IMR-90 (cell line): ENCODE measurements around the gene WDR70. TPM values are rescaled to one million over a fixed set of nuclear protein-coding genes. Genes with fewer than 3 reads are reported as not detected.

Source experiments
- ATAC-seq: fragments of 200-7000 bp; cut with Tn5 transposase; 2 replicates; pipeline ENCODE4 v1.9.1; 2020; ENCODE audit warnings: low read depth, mild to moderate bottlenecking, moderate library complexity
- BruUV-seq: library from RNA; stranded (reverse); fragments of 400-500 nt; replicated peaks from 2 replicates; lab custom pipeline; 2021; lab: Mats Ljungman, UMichigan
- CTCF ChIA-PET: fragments of 300-600 bp; formaldehyde crosslinking; extraction: SDS; loops from one replicate; lab custom pipeline; 2021; ENCODE audit warnings: antibody characterized with exemption; lab: Yijun Ruan, JAX
- POLR2A ChIA-PET: fragments of 300-600 bp; sonication (Branson Sonifier 250); formaldehyde crosslinking; loops from one replicate; lab custom pipeline; 2022; ENCODE audit warnings: antibody characterized with exemption; ENCODE audit not compliant: unreplicated experiment; lab: Charles Lee
- DNase-seq: peaks from one replicate; pipeline ENCODE4 v3.0.0; 2013
- H2AFZ ChIP-seq: replicated peaks from 2 replicates; pipeline ENCODE3; 2013; ENCODE audit warnings: low read length, mild to moderate bottlenecking; ENCODE audit not compliant: poor library complexity
- H2AK5ac ChIP-seq: 2 replicates; pipeline ENCODE4 v1.6.1; 2013; ENCODE audit warnings: low read depth, low read length, inconsistent platforms
- H2AK9ac ChIP-seq: replicated peaks from 2 replicates; pipeline ENCODE3; 2013; ENCODE audit warnings: mild to moderate bottlenecking, low read depth, low read length, moderate library complexity; ENCODE audit not compliant: poor library complexity
- H2BK120ac ChIP-seq: 2 replicates; pipeline ENCODE4 v1.6.1; 2013; ENCODE audit warnings: low read depth, low read length, inconsistent platforms
- H2BK15ac ChIP-seq: 3 replicates; pipeline ENCODE4 v1.6.1; 2013; ENCODE audit warnings: low read depth, low read length, inconsistent platforms
- H2BK20ac ChIP-seq: 2 replicates; pipeline ENCODE4 v1.6.1; 2013; ENCODE audit warnings: low read depth, mild to moderate bottlenecking, inconsistent platforms, low read length, moderate library complexity
- H2BK5ac ChIP-seq: 2 replicates; pipeline ENCODE4 v1.6.1; 2013; ENCODE audit warnings: mild to moderate bottlenecking, low read depth, low read length, inconsistent platforms; ENCODE audit not compliant: poor library complexity, severe bottlenecking
- H3K14ac ChIP-seq: replicated peaks from 2 replicates; pipeline ENCODE4 v1.6.1; 2013; ENCODE audit warnings: low read depth, low read length, inconsistent platforms
- H3K18ac ChIP-seq: 2 replicates; pipeline ENCODE4 v1.6.1; 2013; ENCODE audit warnings: low read depth, low read length, control low read depth
- H3K23ac ChIP-seq: 2 replicates; pipeline ENCODE4 v1.6.1; 2013; ENCODE audit warnings: low read depth, low read length, inconsistent platforms
- H3K27ac ChIP-seq: 2 replicates; pipeline ENCODE4 v1.5.1; 2013; ENCODE audit warnings: mild to moderate bottlenecking, control low read depth, low read length; ENCODE audit not compliant: insufficient read depth
- H3K27me3 ChIP-seq: 2 replicates; pipeline ENCODE4 v1.6.1; 2013; ENCODE audit warnings: low read length; ENCODE audit not compliant: control insufficient read depth, insufficient read depth
- H3K36me3 ChIP-seq: 2 replicates; pipeline ENCODE4 v1.6.1; 2013; ENCODE audit warnings: low read length, mixed read lengths; ENCODE audit not compliant: control insufficient read depth, insufficient read depth
- H3K4ac ChIP-seq: 2 replicates; pipeline ENCODE4 v1.6.1; 2013; ENCODE audit warnings: low read depth, low read length, inconsistent platforms
- H3K4me1 ChIP-seq: 2 replicates; pipeline ENCODE4 v1.6.1; 2013; ENCODE audit warnings: low read length, mixed read lengths; ENCODE audit not compliant: control insufficient read depth, insufficient read depth
- H3K4me2 ChIP-seq: 2 replicates; pipeline ENCODE4 v1.6.1; 2013; ENCODE audit warnings: low read depth, mild to moderate bottlenecking, control low read depth, low read length, moderate library complexity
- H3K4me3 ChIP-seq: 2 replicates; pipeline ENCODE4 v1.5.1; 2013; ENCODE audit warnings: low read depth, mild to moderate bottlenecking, control low read depth, low read length, moderate library complexity; ENCODE audit not compliant: insufficient read depth
- H3K56ac ChIP-seq: 2 replicates; pipeline ENCODE4 v1.6.1; 2013; ENCODE audit warnings: low read length, inconsistent platforms; ENCODE audit not compliant: insufficient read depth; ENCODE audit errors: extremely low read depth
- H3K79me1 ChIP-seq, 2 experiments: 2 replicates each; pipeline ENCODE4 v1.6.1; 2013; ENCODE audit warnings: low read length in 2 of 2, inconsistent platforms in 1 of 2, low read depth in 1 of 2
- H3K9ac ChIP-seq: 2 replicates; pipeline ENCODE4 v1.6.1; 2013; ENCODE audit warnings: low read depth, low read length, control low read depth
- H3K9me1 ChIP-seq: 2 replicates; pipeline ENCODE4 v1.6.1; 2013; ENCODE audit warnings: low read length, inconsistent platforms; ENCODE audit not compliant: insufficient read depth
- H3K9me3 ChIP-seq: 2 replicates; pipeline ENCODE4 v1.6.1; 2013; ENCODE audit warnings: low read length; ENCODE audit not compliant: control insufficient read depth, insufficient read depth
- H4K20me1 ChIP-seq: 2 replicates; pipeline ENCODE4 v1.6.1; 2013; ENCODE audit warnings: low read length, inconsistent platforms; ENCODE audit not compliant: insufficient read depth
- H4K5ac ChIP-seq: 2 replicates; pipeline ENCODE4 v1.6.1; 2013; ENCODE audit warnings: mild to moderate bottlenecking, low read depth, low read length, control low read depth
- H4K8ac ChIP-seq, 2 experiments: 2 replicates each; pipeline ENCODE4 v1.6.1; 2013; ENCODE audit warnings: low read depth in 2 of 2, low read length in 2 of 2, control low read depth in 1 of 2, inconsistent platforms in 1 of 2
- H4K91ac ChIP-seq: 2 replicates; pipeline ENCODE4 v1.6.1; 2013; ENCODE audit warnings: low read depth, low read length, inconsistent platforms; ENCODE audit not compliant: insufficient read depth
- BHLHE40 ChIP-seq: fragments of 150-350 bp; IDR thresholded peaks from 2 replicates; pipeline ENCODE4 v1.6.1; 2016; ENCODE audit warnings: mild to moderate bottlenecking, low read depth, low read length
- CEBPB ChIP-seq: IDR thresholded peaks from 2 replicates; pipeline ENCODE4 v1.6.1; 2012; ENCODE audit warnings: low read depth, low read length, improper control_type of control experiment
- CHD1 ChIP-seq: IDR thresholded peaks from 2 replicates; pipeline ENCODE4 v1.6.1; 2012; ENCODE audit warnings: low read depth, low read length, improper control_type of control experiment
- MAFK ChIP-seq: IDR thresholded peaks from 2 replicates; pipeline ENCODE4 v1.6.1; 2012; ENCODE audit warnings: low read depth, low read length, improper control_type of control experiment
- MAZ ChIP-seq: IDR thresholded peaks from 2 replicates; pipeline ENCODE4 v1.6.1; 2012; ENCODE audit warnings: low read depth, mild to moderate bottlenecking, low read length, improper control_type of control experiment, moderate library complexity, borderline replicate concordance
- MXI1 ChIP-seq: IDR thresholded peaks from 2 replicates; pipeline ENCODE4 v1.6.1; 2012; ENCODE audit warnings: low read depth, mild to moderate bottlenecking, low read length, moderate library complexity, borderline replicate concordance
- NFE2L2 ChIP-seq: fragments of 150-350 bp; IDR thresholded peaks from 2 replicates; pipeline ENCODE4 v1.6.1; 2016; ENCODE audit warnings: low read depth, mild to moderate bottlenecking, low read length
- POLR2A ChIP-seq: IDR thresholded peaks from 2 replicates; pipeline ENCODE4 v1.6.1; 2012; ENCODE audit warnings: mild to moderate bottlenecking, low read depth, low read length
- RAD21 ChIP-seq: IDR thresholded peaks from 2 replicates; pipeline ENCODE4 v1.6.1; 2012; ENCODE audit warnings: low read length, improper control_type of control experiment
- RCOR1 ChIP-seq: IDR thresholded peaks from 2 replicates; pipeline ENCODE4 v1.6.1; 2012; ENCODE audit warnings: mild to moderate bottlenecking, low read length, improper control_type of control experiment; ENCODE audit not compliant: insufficient replicate concordance
- RFX5 ChIP-seq: IDR thresholded peaks from 2 replicates; pipeline ENCODE4 v1.8.0; 2012; ENCODE audit warnings: low read depth, mild to moderate bottlenecking, low read length, moderate library complexity
- SMC3 ChIP-seq: fragments of 150-350 bp; IDR thresholded peaks from 2 replicates; pipeline ENCODE4 v1.6.1; 2016; ENCODE audit warnings: low read depth, mild to moderate bottlenecking, antibody characterized with exemption, low read length, moderate library complexity
- WGBS, 2 experiments: methylation state at CpG; one replicate each; pipeline versions ENCODE4 v1.1.5 to v1.1.7; 2013; ENCODE audit warnings: missing lambda C conversion rate in 2 of 2; ENCODE audit not compliant: insufficient read length in 1 of 2; ENCODE audit errors: extremely low coverage in 2 of 2; 5-methylcytosine and 5-hydroxymethylcytosine counted together
- dilution Hi-C: fragments of 300-500 bp; cut with HindIII; formaldehyde crosslinking; loops from one replicate; pipeline ENCODE4 v1.14.3; 2018; ENCODE audit warnings: low sequenced_read_pairs; ENCODE audit not compliant: unreplicated experiment
- in situ Hi-C: fragments of 300-500 bp; cut with MboI; formaldehyde crosslinking; loops from 3 replicates; pipeline ENCODE4 v1.14.3; 2019; ENCODE audit warnings: low sequenced_read_pairs, inconsistent platforms, mixed read lengths
- intact Hi-C: fragments of 100-400 bp; cut with micrococcal nuclease; formaldehyde crosslinking; loops from 2 replicates; pipeline ENCODE4 v1.10.0; 2022
- polyA plus RNA-seq, 3 experiments: library from polyadenylated mRNA; depleted of rRNA; stranded (reverse); fragments of >200 nt; gene quantifications; 2 replicates each; pipeline ENCODE4 v1.2.3, GENCODE V29; 2012; ENCODE audit warnings: low replicate concordance in 1 of 3
- total RNA-seq: library from RNA; depleted of rRNA; stranded (reverse); fragments of >200 nt; gene quantifications from 2 replicates; pipeline ENCODE4 v1.2.3, GENCODE V29; 2012
- TF ChIP-seq, protein P1 (sequence below): fragments of 150-350 bp; IDR thresholded peaks from 2 replicates; pipeline ENCODE4 v1.6.1; 2017; ENCODE audit warnings: mild to moderate bottlenecking, antibody characterized with exemption, low read length, low read depth
- TF ChIP-seq, protein P2 (sequence below): fragments of 150-350 bp; IDR thresholded peaks from 2 replicates; pipeline ENCODE4 v1.6.1; 2016; ENCODE audit warnings: low read depth, mild to moderate bottlenecking, low read length, moderate library complexity, borderline replicate concordance
- TF ChIP-seq, protein P3 (sequence below): conservative IDR thresholded peaks from 2 replicates; pipeline ENCODE4 v1.5.1; 2012; ENCODE audit warnings: mild to moderate bottlenecking, low read depth, low read length, improper control_type of control experiment

The WDR70 gene
- total and polyA plus RNA-seq, 2 of the 4 experiments (the other 2 are of a cell fraction), result 16.7 to 29.9 TPM

DNA sequence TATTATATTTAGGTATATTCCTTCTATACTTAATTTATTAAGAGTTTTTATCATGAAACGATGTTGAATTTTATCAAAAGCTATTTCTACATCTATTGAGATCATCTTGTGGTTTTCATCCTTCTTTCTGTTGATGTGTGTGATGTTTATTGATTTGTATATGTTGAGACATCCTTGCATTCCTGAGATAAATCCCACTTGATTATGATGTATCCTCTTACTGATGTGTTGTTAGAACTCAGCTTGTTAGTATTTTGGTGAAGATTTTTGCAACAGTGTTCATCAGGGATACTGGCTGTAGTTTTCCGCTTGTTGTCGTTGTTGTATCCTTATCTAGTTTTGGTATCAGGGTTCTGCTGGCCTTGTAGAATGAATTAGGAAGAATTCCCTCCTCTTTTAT lies 247.1 kb downstream of the WDR70 start:
- H3K4me1 ChIP-seq, result no peaks in the 10 kb centered on the region
- WGBS, 2 experiments, result no CpG with 5 or more reads among the region's 3 CpGs
- H2BK120ac ChIP-seq, result no peak overlapping the region
- no peak overlapping the region for H2AK9ac ChIP-seq
- no peak overlapping the region for H3K18ac ChIP-seq
- H3K14ac ChIP-seq, result no peak overlapping the region
- H3K4me2 ChIP-seq, result no peak overlapping the region
- no peaks in the 10 kb centered on the region for H3K36me3 ChIP-seq
- no peak overlapping the region for H3K4ac ChIP-seq
- no peak overlapping the region for H2BK5ac ChIP-seq
- no peak overlapping the region for H3K56ac ChIP-seq
- no peak overlapping the region for H4K8ac ChIP-seq
- H2AFZ ChIP-seq, result no peak overlapping the region
- H3K27ac ChIP-seq, result no peak overlapping the region
- no peak overlapping the region for H3K9ac ChIP-seq
- no peak overlapping the region for H2AK5ac ChIP-seq
- CTCF ChIA-PET, result interaction anchor here (0.6 kb wide), 1 partner anchor 9 kb away, joined by 3 read pairs; no protein-coding TSS in a partner anchor
- in situ Hi-C loops (no loop called here), intact Hi-C loops (no loop called here), dilution Hi-C loops (no loop called here)
- H4K91ac ChIP-seq, result no peak overlapping the region
- ATAC-seq (no peak), DNase-seq (peak; percentile 39)
- H3K23ac ChIP-seq, result no peak overlapping the region
- H3K27me3 ChIP-seq, result no peaks in the 10 kb centered on the region
- H3K4me3 ChIP-seq, result no peak overlapping the region
- no peak overlapping the region for H4K5ac ChIP-seq
- no TSS peak for BruUV-seq
- no peak overlapping the region for H2BK15ac ChIP-seq
- H3K9me3 ChIP-seq, result peaks cover 4% of the 10 kb centered on the region; the same call in 1 of the 2 replicates
- H2BK20ac ChIP-seq, result no peak overlapping the region
- POLR2A ChIA-PET, result no interaction called here
- peaks cover 10 to 18% of the 10 kb centered on the region in 2 experiments; a peak in 1 of 4 replicates for H3K79me1 ChIP-seq
- TF ChIP-seq MAZ (no peak), BHLHE40 (no peak), NFE2L2 (no peak), CHD1 (no peak), RAD21 (no peak), CEBPB (no peak), MAFK (no peak), POLR2A (no peak), MXI1 (no peak), RCOR1 (no peak), RFX5 (no peak), SMC3 (no peak)
- TF ChIP-seq, protein P1, sequence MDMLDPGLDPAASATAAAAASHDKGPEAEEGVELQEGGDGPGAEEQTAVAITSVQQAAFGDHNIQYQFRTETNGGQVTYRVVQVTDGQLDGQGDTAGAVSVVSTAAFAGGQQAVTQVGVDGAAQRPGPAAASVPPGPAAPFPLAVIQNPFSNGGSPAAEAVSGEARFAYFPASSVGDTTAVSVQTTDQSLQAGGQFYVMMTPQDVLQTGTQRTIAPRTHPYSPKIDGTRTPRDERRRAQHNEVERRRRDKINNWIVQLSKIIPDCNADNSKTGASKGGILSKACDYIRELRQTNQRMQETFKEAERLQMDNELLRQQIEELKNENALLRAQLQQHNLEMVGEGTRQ, result no peak
- TF ChIP-seq, protein P2, sequence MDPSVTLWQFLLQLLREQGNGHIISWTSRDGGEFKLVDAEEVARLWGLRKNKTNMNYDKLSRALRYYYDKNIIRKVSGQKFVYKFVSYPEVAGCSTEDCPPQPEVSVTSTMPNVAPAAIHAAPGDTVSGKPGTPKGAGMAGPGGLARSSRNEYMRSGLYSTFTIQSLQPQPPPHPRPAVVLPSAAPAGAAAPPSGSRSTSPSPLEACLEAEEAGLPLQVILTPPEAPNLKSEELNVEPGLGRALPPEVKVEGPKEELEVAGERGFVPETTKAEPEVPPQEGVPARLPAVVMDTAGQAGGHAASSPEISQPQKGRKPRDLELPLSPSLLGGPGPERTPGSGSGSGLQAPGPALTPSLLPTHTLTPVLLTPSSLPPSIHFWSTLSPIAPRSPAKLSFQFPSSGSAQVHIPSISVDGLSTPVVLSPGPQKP, result no peak
- TF ChIP-seq, protein P3, sequence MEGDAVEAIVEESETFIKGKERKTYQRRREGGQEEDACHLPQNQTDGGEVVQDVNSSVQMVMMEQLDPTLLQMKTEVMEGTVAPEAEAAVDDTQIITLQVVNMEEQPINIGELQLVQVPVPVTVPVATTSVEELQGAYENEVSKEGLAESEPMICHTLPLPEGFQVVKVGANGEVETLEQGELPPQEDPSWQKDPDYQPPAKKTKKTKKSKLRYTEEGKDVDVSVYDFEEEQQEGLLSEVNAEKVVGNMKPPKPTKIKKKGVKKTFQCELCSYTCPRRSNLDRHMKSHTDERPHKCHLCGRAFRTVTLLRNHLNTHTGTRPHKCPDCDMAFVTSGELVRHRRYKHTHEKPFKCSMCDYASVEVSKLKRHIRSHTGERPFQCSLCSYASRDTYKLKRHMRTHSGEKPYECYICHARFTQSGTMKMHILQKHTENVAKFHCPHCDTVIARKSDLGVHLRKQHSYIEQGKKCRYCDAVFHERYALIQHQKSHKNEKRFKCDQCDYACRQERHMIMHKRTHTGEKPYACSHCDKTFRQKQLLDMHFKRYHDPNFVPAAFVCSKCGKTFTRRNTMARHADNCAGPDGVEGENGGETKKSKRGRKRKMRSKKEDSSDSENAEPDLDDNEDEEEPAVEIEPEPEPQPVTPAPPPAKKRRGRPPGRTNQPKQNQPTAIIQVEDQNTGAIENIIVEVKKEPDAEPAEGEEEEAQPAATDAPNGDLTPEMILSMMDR, result no peak
- H4K20me1 ChIP-seq, result no peaks in the 10 kb centered on the region
- no peaks in the 10 kb centered on the region; the same call in 1 of the 2 replicates for H3K9me1 ChIP-seq
